NCI-H2227 (cell line): Measurements from ENCODE around the gene SLC16A8.
A peak's percentile ranks its signal among the peaks of the same experiment; 100 is the strongest.
"Not testable (repeated sequence)": the region's sequence is repeated elsewhere in the genome, so short reads cannot be mapped to it uniquely, and the experiment has no call there.

Experiments
- DNase-seq: peaks from one replicate; lab custom pipeline; 2025; ENCODE audit not compliant: unreplicated experiment; lab: John Stamatoyannopoulos, UW

The SLC16A8 gene

DNA sequence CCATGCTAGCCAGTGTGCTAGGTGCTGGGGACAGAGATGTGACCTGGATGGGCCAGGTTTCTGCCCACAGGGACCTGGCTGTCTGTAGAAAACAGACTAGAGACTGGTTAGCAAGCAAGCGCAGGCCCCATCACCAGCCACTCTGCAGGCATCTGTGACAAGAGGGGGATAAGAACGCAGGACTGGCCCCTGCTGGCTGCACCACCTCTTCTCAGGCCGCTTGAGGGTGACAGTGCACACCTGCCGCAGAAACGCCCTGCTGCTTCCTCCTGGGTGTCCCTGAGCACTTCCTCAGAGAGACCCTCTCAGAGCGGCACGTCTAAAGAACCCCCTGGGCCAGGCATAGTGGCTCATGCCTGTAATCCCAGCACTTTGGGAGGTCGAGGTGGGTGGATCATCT lies 32.7 kb downstream of the SLC16A8 start:
- no peak for DNase-seq

GRCh38 chr22:38050720-38051119 lies 33.3 kb downstream of the SLC16A8 start:
- DNase-seq: no peak

DNA sequence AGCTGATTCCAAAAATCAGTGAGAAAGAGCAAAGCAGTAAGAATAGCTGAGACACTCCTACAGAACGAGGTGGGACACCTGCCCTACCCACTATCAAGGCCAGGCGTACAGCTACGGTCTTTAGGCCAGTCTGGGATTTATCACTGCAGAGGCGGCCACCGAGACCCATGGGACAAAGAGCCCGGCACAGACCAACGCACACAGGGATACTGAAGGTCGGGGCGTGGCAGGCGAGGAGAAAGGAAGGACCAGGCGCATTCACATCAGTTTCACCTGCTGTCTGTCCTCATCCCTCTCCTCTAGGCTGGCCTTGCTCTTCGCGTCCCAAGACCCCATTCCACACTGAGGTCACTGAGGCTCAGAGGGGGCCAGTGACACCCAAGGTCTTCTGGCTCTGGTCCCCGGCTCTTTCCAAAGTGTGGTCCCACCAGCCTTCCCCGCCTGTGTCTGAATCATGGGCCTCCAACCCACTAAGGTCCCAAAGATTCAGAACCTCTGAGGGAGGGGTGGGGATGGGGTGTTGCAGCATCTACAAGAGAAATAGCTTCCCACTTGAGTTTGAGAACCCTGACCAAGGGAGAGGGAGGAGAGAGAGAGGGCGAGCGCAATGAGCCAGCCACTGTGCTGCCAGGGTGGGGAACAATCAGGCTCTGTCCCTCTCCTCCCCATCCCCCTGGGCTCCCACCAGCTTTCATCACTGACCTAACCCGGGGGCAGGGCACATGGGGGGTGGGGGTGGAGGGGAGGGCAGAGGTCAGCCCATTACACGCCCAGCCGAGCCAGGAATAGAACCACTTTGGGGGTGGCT lies 34.0 kb downstream of the SLC16A8 start:
- DNase-seq: no peak

- no peak for DNase-seq
Observed at GRCh38 chr22:38046070-38046748, 37.8 kb downstream of the SLC16A8 start.

DNA sequence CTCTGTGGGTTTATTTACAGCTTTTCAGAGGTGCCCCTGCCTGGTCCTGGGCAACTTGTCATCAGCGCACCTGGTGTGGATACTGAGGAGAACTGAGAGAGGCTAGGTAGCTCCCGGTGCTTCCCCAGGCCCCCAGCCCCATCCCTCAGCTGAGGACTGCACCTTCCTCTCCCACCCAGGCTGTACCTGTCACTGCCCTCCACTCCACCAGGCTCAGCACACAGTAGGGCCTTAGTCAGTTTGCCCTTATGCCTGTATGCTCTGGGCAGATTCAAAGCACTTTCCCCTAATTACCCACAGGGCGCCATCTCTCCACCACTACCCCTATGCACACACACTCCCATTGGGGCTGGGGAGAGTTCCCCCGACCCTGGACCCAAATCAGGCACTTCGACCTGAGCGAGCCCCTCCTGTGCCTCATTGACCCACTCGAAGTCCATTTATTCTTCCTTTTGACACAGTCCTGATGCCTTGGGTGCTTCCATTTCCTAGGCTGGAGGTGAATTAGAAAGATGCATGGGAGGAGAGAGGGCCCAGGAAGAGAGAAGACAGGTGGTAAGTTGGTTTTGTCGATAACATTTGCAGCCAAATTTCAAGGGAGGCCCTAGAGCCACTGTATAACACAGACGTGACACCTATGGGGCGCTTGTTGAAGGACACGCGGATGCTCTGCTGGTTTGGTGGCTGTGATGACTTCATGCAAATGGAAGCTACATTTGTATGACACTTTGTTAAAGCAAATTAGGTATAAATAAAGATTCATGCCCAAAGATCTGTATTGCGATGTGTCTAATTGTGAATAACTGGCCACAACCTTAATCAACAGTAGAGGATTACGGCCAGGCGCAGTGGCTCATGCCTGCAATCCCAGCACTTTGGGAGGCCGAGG lies 40.6 kb downstream of the SLC16A8 start:
- no peak for DNase-seq

- no peak for DNase-seq
Observed at GRCh38 chr22:38042488-38042790, 41.5 kb downstream of the SLC16A8 start.

DNA sequence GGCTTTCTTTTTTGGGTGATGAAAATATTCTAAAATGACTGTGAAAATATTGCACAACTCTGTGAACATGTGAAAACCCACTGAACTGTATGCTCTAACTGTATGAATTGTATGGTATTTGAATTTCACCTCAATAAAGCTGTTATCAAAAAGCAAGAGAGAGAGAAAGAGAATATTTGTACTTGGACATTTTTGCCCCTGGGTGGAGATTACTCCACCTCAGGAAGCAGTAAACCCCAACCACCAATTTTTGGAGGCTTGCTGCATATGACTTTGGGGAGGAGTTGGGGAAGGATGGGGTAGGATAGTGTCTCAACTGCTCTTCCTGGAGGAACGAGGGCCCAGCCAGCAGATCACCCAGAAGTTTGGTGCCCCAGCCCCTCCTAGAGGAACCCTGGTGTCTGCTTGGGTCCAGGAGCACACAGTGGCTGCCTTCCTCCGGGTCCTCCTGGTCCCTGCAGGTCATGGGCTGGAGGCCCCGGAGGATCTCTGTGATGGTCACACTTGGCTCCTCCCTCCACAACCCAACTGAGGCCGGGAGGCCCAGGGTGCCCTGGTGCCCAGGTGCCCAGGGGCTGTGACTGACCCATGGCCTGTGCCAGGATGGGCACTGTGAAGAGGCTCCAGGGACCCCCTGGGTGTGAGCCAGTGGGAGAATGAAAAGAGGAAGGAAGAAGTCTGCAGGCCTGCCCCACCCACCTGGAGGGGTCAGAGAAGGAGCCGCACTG lies 42.1 kb downstream of the SLC16A8 start:
- no peak for DNase-seq

DNA sequence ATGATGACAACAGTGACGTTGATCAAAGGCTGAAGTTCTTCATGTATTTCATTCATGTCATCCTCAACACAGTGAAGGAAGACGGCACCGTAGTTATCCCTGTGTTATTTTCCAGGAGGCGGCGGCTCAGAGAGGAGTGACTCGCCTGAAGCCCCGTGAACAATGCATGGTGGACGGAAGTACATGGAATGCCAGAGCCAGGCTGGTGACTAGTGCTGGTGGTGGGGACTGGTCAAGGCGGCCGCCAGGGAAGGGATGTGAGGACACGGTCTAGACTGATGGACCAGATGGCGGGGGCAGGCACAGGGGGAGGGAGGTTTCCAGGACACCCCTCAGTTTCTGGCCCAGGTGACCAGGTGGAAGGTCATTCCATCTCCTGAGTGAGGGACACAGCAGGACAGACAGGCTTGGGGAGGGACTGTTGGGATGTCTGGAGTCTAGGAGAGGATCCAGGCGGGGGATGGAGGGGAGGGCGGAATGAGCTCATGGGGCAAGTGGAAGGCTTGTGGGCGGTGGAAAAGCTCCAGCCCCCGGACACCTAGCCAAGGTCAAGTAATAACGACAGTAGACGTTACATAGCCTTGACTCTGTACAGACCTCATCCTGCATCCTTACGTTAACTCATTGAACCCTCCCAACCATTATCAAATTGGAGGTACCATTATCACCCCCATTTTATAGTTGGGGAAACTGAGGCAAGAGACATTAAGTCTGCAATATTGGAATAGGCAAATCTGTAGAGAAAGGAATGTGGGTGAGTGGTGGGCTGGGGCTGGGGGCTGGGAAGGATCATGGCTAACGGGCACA lies 42.8 kb downstream of the SLC16A8 start:
- no peak for DNase-seq

- DNase-seq: no peak
Observed at GRCh38 chr22:38038890-38039812, 44.8 kb downstream of the SLC16A8 start.

DNA sequence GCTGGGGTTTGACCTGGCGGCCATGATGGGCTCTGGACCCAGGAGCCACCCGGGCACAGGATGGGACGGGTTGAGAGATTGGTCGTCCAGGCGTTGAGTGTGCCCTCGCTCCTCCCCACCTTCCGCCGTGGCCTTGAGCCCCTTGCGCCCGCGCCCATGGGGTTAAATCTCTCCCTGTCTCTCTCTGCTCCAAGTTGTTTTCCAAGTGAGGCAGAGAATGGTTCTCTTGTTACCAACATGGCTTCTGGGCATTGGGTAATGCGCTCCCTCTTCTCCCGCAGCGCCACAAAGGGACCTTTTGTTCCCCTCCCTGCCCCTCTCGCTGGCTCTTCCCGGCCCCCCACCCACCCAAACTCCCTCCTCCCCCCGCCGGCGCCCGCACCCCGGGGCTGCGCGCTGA lies 45.6 kb downstream of the SLC16A8 start:
- DNase-seq: no peak

GRCh38 chr22:38037367-38038150 lies 46.4 kb downstream of the SLC16A8 start:
- not testable (repeated sequence) for DNase-seq

- no peak for DNase-seq
Observed at GRCh38 chr22:38036392-38037062, 47.5 kb downstream of the SLC16A8 start.

DNA sequence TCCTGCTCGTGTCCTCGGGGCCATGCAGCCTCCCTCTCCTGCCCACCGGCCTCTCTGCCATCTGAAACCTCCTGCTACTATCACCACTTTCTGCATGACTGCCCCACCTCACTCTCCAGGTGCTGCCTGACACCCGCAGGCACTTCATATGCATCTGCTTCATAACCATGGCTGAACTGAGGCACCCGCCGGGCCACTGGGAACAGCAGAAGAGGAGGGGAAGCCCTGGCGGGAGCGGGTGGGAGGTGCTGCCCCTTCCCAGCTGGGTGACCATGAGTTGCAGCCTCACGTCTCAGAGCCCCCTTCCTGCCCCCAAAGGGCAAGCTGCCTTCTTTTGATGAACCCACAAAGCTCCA lies 48.5 kb downstream of the SLC16A8 start:
- no peak for DNase-seq

- no peak for DNase-seq
Observed at GRCh38 chr22:38034884-38035529, 49.0 kb downstream of the SLC16A8 start.

GRCh38 chr22:38034278-38034882 lies 49.6 kb downstream of the SLC16A8 start:
- DNase-seq: peak; percentile 21

DNA sequence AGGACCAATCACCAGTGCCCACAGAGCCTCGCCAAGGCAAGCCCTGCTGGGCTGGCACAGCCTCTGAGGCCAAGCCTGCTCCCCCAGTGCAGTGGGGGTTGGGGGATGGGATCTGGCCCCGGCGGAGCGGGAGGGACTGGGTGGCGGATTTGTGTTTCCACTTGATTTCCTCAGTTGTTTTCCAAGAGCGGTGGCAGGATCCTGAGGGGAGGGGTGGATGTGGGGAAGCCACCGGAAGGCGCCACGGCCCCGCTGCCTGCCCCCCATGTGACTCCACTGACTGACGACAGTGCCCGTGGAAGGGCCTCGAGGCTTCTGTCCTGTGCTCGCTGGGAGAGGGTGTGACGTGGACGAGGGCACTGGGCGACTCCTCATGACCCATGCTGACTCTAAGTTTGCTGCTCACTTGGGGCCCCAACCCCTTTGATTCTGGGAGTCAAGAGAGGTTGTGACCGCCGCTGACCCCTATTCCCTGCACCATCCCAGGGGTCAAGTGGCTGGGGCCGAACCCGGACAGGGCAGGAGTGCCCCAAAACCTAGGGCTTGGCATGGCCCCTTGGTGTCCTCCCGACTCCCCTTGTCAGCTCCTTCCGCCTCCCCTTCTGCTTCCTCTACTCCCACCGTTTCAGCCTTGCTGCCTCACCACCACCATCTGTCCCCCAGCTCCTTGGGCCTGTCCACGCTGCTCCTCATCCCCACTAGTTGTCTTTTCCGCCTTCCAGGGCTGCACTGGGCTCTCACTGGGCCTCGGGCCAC lies 50.3 kb downstream of the SLC16A8 start:
- no peak for DNase-seq
